GM18858 (cell line): ENCODE data around the gene HDHD5.
"Not testable (repeated sequence)": the region's sequence is repeated elsewhere in the genome, so short reads cannot be mapped to it uniquely, and the experiment has no call there.

ENCODE experiments used
- ATAC-seq: cut with Tn5 transposase; IDR thresholded peaks from one replicate; pipeline ENCODE4 v1.9.1; 2021; ENCODE audit not compliant: unreplicated experiment

The HDHD5 gene

GRCh38 chr22:17157714-17158113 lies 1.4 kb downstream of the HDHD5 start:
- no peak for ATAC-seq

GRCh38 chr22:17155941-17156340 lies 3.1 kb downstream of the HDHD5 start:
- ATAC-seq = no peak

- no peak for ATAC-seq
Observed at GRCh38 chr22:17152971-17153370, 6.1 kb downstream of the HDHD5 start.

GRCh38 chr22:17152340-17152739 lies 6.7 kb downstream of the HDHD5 start:
- no peak for ATAC-seq

GRCh38 chr22:17149076-17149815 lies 9.8 kb downstream of the HDHD5 start:
- ATAC-seq = no peak

GRCh38 chr22:17147458-17147857 lies 11.6 kb downstream of the HDHD5 start:
- not testable (repeated sequence) for ATAC-seq

- no peak for ATAC-seq
Observed at GRCh38 chr22:17145021-17145680, 13.9 kb downstream of the HDHD5 start.

GRCh38 chr22:17143826-17144225 lies 15.3 kb downstream of the HDHD5 start:
- ATAC-seq = no peak

GRCh38 chr22:17143101-17143500 lies 16.0 kb downstream of the HDHD5 start:
- ATAC-seq = no peak

GRCh38 chr22:17140826-17141766 lies 18.0 kb downstream of the HDHD5 start:
- ATAC-seq = no peak

GRCh38 chr22:17140022-17140421 lies 19.1 kb downstream of the HDHD5 start:
- ATAC-seq = no peak

GRCh38 chr22:17138513-17138912 lies 20.6 kb downstream of the HDHD5 start:
- ATAC-seq = no peak

GRCh38 chr22:17137861-17138425 lies 21.1 kb downstream of the HDHD5 start:
- ATAC-seq = no peak

- ATAC-seq = no peak
Observed at GRCh38 chr22:17137170-17137569, 21.9 kb downstream of the HDHD5 start.

- ATAC-seq = no peak
Observed at GRCh38 chr22:17135153-17135760, 23.8 kb downstream of the HDHD5 start.

GRCh38 chr22:17133137-17133536 lies 25.9 kb downstream of the HDHD5 start:
- no peak for ATAC-seq

GRCh38 chr22:17132112-17132511 lies 27.0 kb downstream of the HDHD5 start:
- ATAC-seq = no peak

GRCh38 chr22:17131686-17132085 lies 27.4 kb downstream of the HDHD5 start:
- ATAC-seq = no peak

GRCh38 chr22:17130199-17130598 lies 28.9 kb downstream of the HDHD5 start:
- no peak for ATAC-seq

- ATAC-seq = no peak
Observed at GRCh38 chr22:17121233-17122195, 37.6 kb downstream of the HDHD5 start, which contains the start of gene TMEM121B. Gene TMEM121B (minus strand): TSS chr22:17121360. CDS start chr22:17121127, 233 bp downstream.
